KOPT-K1 (cell line): Measurements from ENCODE around the gene NDEL1.
"Not testable (repeated sequence)": the region's sequence is repeated elsewhere in the genome, so short reads cannot be mapped to it uniquely, and the experiment has no call there.

Source experiments
- H3K27ac ChIP-seq: fragments of 200-600 bp; sonication (generic); 2 replicates; pipeline ENCODE4 v1.5.1; 2016; ENCODE audit warnings: antibody characterized with exemption, mild to moderate bottlenecking, low read depth, low read length; ENCODE audit not compliant: poor library complexity, severe bottlenecking
- H3K36me3 ChIP-seq: fragments of 200-600 bp; sonication (generic); 2 replicates; pipeline ENCODE4 v1.5.1; 2017; ENCODE audit warnings: antibody characterized with exemption, mild to moderate bottlenecking, low read length, moderate library complexity; ENCODE audit not compliant: insufficient read depth
- H3K9me3 ChIP-seq: fragments of 200-600 bp; sonication (generic); 2 replicates; pipeline ENCODE4 v1.5.1; 2017; ENCODE audit warnings: antibody characterized with exemption, low read length, mild to moderate bottlenecking; ENCODE audit not compliant: insufficient read depth, poor library complexity, severe bottlenecking

NDEL1 gene

GRCh38 chr17:8435245-8436168 is at the start of gene NDEL1:
NDEL1 (plus strand) TSS chr17:8435884; CDS start chr17:8444272, 8,388 bp downstream.
- H3K9me3 ChIP-seq: no peaks in the 10 kb centered on the region
- peaks cover 19% of the 10 kb centered on the region for H3K36me3 ChIP-seq
- H3K27ac ChIP-seq: peak within 1 kb of the TSS; percentile 81

GRCh38 chr17:8386841-8387240 is 48.8 kb upstream of the NDEL1 start:
- Histone ChIP-seq H3K36me3 (peaks cover 3% of the 10 kb centered on the region; the same call in 1 of the 2 replicates), H3K9me3 (no peaks in the 10 kb centered on the region), H3K27ac (peak overlapping the region; percentile 98)

DNA sequence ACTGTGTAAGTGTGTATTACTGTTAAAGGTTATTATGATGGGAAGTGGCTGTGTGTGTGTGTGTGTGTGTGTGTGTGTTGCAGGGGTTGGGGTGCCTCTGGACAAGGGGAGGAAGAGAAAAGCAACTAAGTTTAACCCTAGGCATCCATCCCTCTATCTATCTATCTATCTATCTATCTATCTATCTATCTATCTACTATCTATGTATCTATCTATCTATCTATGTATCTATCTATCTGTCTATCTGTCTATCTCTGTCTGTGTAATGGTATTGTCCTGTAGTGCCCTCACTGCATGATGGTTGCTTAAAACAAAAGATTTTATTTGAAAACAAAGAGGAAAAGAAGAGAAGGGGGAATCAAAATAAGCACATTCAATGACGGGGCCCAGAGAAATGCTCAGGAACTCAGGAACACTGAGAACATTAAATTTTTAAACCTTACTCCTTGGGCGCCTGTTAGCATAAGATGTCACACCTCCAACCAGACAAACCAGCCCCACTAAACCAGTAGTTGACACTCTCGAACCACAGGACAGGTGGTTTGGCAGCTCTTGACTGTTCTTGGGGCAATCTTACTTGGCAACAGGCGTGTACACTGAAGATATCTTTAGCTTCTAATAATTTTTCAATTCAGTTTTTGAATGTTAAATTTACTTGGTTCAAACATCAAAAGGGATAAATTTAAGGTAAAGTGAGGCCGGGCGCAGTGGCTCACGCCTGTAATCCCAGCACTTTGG is 47.6 kb upstream of the NDEL1 start:
- H3K9me3 ChIP-seq: no peaks in the 10 kb centered on the region
- H3K27ac ChIP-seq: peak overlapping the region; percentile 98
- H3K36me3 ChIP-seq: no peaks in the 10 kb centered on the region

- H3K27ac ChIP-seq: peak overlapping the region; percentile 2
- H3K36me3 ChIP-seq: no peaks in the 10 kb centered on the region
- no peaks in the 10 kb centered on the region for H3K9me3 ChIP-seq
These were observed 44.0 kb upstream of the NDEL1 start for GRCh38 chr17:8391711-8392110.

GRCh38 chr17:8392274-8392673 is 43.4 kb upstream of the NDEL1 start:
- no peaks in the 10 kb centered on the region for H3K9me3 ChIP-seq

GRCh38 chr17:8392674-8393469 is 42.8 kb upstream of the NDEL1 start:
- Histone ChIP-seq H3K9me3 (no peaks in the 10 kb centered on the region), H3K36me3 (no peaks in the 10 kb centered on the region), H3K27ac (peak overlapping the region; percentile 24)

More at GRCh38 chr17:8392274-8392673, 43.4 kb upstream of the NDEL1 start:
- Histone ChIP-seq H3K36me3 (no peaks in the 10 kb centered on the region), H3K27ac (peak overlapping the region; percentile 2)

GRCh38 chr17:8393470-8394231 is 42.0 kb upstream of the NDEL1 start:
- Histone ChIP-seq H3K36me3 (no peaks in the 10 kb centered on the region), H3K9me3 (no peaks in the 10 kb centered on the region), H3K27ac (peak overlapping the region; percentile 24)

- H3K36me3 ChIP-seq, H3K27ac ChIP-seq: not testable (repeated sequence)
These were observed 41.2 kb upstream of the NDEL1 start for GRCh38 chr17:8394497-8394896.

DNA sequence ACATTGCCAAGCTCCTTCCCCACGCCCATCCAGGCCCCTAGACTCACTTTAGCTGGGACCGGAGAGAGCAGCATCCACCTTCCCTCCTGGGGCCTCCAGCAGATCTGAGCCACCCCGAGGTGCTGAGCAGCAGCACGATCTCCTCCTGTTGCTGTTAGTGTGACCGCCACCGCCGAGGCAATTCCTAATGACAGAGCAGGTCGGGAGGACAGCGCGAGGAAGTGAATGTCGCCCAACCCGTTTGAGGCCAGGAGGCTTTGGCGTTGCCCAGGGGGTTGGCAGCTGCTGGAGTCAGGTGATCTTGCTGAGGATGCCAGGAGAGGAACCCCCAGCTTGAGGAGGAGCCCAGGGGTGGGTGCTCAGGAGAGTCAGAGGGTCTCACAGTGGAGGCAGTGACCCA is 38.0 kb upstream of the NDEL1 start, which contains the start of gene RNF222:
Gene RNF222, minus strand, starts transcription at position 192 of the 400 bp plus-strand sequence. CDS start 4,366 bp downstream, outside the sequence.
- H3K36me3 ChIP-seq: no peaks in the 10 kb centered on the region
- H3K27ac ChIP-seq: no peak within 1 kb of the TSS
- no peaks in the 10 kb centered on the region for H3K9me3 ChIP-seq

More at GRCh38 chr17:8394497-8394896, 41.2 kb upstream of the NDEL1 start:
- not testable (repeated sequence) for H3K9me3 ChIP-seq

DNA sequence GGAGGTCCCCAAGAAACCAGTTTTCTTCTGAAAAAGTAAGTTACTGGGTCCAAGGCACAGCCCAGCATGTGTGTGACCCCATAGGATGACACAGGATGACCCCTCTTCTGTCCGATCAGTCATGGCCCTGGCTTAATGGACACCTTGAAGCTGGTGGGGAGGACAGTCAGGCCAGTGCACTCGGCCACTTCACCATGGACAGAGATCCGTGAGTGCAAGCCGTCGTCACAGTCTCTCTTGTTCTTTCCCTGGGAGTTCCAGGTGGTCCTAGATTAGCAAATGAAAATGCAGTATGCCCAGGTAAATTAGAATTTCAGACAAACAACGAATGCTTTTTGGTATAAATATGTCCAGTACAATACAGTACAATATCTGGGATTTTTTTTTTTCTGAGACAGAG is 36.7 kb upstream of the NDEL1 start:
- Histone ChIP-seq H3K36me3 (no peaks in the 10 kb centered on the region), H3K27ac (no peak overlapping the region), H3K9me3 (no peaks in the 10 kb centered on the region)

- H3K27ac ChIP-seq: no peak overlapping the region
- H3K36me3 ChIP-seq: no peaks in the 10 kb centered on the region
- no peaks in the 10 kb centered on the region for H3K9me3 ChIP-seq
These were observed 34.6 kb upstream of the NDEL1 start for GRCh38 chr17:8401107-8401506.

GRCh38 chr17:8402921-8403536 is 32.7 kb upstream of the NDEL1 start:
- Histone ChIP-seq H3K9me3 (no peaks in the 10 kb centered on the region), H3K27ac (no peak overlapping the region), H3K36me3 (no peaks in the 10 kb centered on the region)

- H3K36me3 ChIP-seq: no peaks in the 10 kb centered on the region
- no peak overlapping the region for H3K27ac ChIP-seq
- no peaks in the 10 kb centered on the region for H3K9me3 ChIP-seq
These were observed 30.1 kb upstream of the NDEL1 start for GRCh38 chr17:8405499-8406016.
